Progenitor cell of endocrine pancreas (in vitro differentiated cells): ENCODE measurements around the gene DDX6. TPM values are rescaled to one million over a fixed set of nuclear protein-coding genes. Genes with fewer than 3 reads are reported as not detected.
"Not testable (repeated sequence)": the region's sequence is repeated elsewhere in the genome, so short reads cannot be mapped to it uniquely, and the experiment has no call there.

Experiments
- DNase-seq: peaks from one replicate; pipeline ENCODE4 v3.0.0; 2021; ENCODE audit warnings: low spot score; ENCODE audit not compliant: unreplicated experiment
- H3K27ac Mint-ChIP-seq: 2 replicates; pipeline ENCODE4 v1.8.0; 2021; ENCODE audit warnings: mild to moderate bottlenecking, moderate library complexity, mixed read lengths
- H3K27me3 Mint-ChIP-seq: 2 replicates; pipeline ENCODE4 v1.8.0; 2021; ENCODE audit warnings: mixed read lengths
- H3K36me3 Mint-ChIP-seq: 2 replicates; pipeline ENCODE4 v1.8.0; 2022; ENCODE audit warnings: mixed read lengths; ENCODE audit not compliant: insufficient read depth
- H3K4me1 Mint-ChIP-seq: 2 replicates; pipeline ENCODE4 v1.8.0; 2021; ENCODE audit warnings: low read depth, mixed read lengths
- H3K4me3 Mint-ChIP-seq: 2 replicates; pipeline ENCODE4 v1.8.0; 2021; ENCODE audit warnings: low read depth, mild to moderate bottlenecking, moderate library complexity, mixed read lengths
- H3K9me3 Mint-ChIP-seq: 2 replicates; pipeline ENCODE4 v1.8.0; 2021; ENCODE audit warnings: low read depth, mixed read lengths
- CTCF ChIP-seq: fragments of 200-600 bp; sonication (generic); IDR thresholded peaks from one replicate; pipeline ENCODE4 v1.5.0; 2021; ENCODE audit warnings: antibody characterized with exemption, mild to moderate bottlenecking; ENCODE audit not compliant: unreplicated experiment
- total RNA-seq: library from RNA; stranded (reverse); gene quantifications from 2 replicates; pipeline ENCODE4 v1.2.1, GENCODE V29; 2021

DDX6 gene
- total RNA-seq, 1 donor from 2014 or later, result 188 TPM

GRCh38 chr11:118820412-118821357, 29.7 kb upstream of the DDX6 start:
- Mint-ChIP-seq H3K27ac (peak overlapping the region; percentile 29), H3K27me3 (no peaks in the 10 kb centered on the region), H3K4me3 (no peak overlapping the region), H3K9me3 (no peaks in the 10 kb centered on the region), H3K36me3 (no peaks in the 10 kb centered on the region), H3K4me1 (no peaks in the 10 kb centered on the region)
- no peak for DNase-seq
- TF ChIP-seq CTCF, result no peak

DNA sequence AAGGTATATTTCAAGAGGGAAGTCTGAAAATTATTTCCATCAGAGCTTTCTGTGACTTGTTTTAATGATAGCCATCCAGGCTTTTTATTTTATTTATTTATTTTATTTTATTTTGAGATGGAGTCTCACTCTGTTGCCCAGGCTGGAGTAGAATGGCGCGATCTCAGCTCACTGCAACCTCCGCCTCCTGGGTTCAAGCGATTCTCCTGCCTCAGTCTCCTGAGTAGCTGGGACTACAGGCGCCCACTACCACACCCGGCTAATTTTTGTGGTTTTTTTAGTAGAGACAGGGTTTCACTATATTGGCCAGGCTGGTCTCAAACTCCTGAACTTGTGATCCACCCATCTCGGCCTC, 29.0 kb upstream of the DDX6 start:
- H3K4me3 Mint-ChIP-seq, DNase-seq, H3K36me3 Mint-ChIP-seq, H3K27me3 Mint-ChIP-seq, H3K9me3 Mint-ChIP-seq, H3K4me1 Mint-ChIP-seq: not testable (repeated sequence)
- peak overlapping the region; percentile 29 for H3K27ac Mint-ChIP-seq

GRCh38 chr11:118819334-118820024, 28.5 kb upstream of the DDX6 start:
- no peaks in the 10 kb centered on the region for H3K36me3 Mint-ChIP-seq
- no peak for DNase-seq
- H3K9me3 Mint-ChIP-seq, result no peaks in the 10 kb centered on the region
- TF ChIP-seq CTCF, result no peak
- H3K4me3 Mint-ChIP-seq, result no peak overlapping the region
- no peaks in the 10 kb centered on the region for H3K27me3 Mint-ChIP-seq
- H3K27ac Mint-ChIP-seq, result no peak overlapping the region
- H3K4me1 Mint-ChIP-seq, result no peaks in the 10 kb centered on the region

- Mint-ChIP-seq H3K36me3 (no peaks in the 10 kb centered on the region), H3K4me1 (no peaks in the 10 kb centered on the region), H3K27me3 (no peaks in the 10 kb centered on the region), H3K9me3 (no peaks in the 10 kb centered on the region), H3K27ac (no peak overlapping the region), H3K4me3 (no peak overlapping the region)
- TF ChIP-seq CTCF, result no peak
- DNase-seq, result no peak
Measured at GRCh38 chr11:118818130-118818529, 27.2 kb upstream of the DDX6 start.

DNA sequence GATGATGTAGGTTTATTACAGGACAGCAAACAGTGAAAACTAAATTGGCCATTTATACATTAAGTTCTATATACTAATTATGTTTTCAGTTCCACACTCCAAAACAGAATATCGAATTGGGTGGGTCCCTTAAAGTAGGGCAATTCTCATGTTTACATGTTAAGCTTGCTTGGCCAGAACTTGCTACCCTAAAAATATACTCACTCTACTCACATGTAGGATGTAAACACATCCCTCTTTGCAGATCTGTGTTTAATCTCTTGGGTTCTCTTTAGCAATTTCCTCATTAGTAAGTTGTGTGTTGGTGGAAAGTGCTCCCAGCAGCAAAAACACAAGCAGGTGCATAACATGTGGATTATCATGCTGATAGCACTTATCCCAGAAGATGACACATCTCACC, 22.6 kb upstream of the DDX6 start:
- no peaks in the 10 kb centered on the region for H3K4me1 Mint-ChIP-seq
- no peaks in the 10 kb centered on the region for H3K36me3 Mint-ChIP-seq
- TF ChIP-seq CTCF, result no peak
- H3K9me3 Mint-ChIP-seq, result no peaks in the 10 kb centered on the region
- H3K27me3 Mint-ChIP-seq, result no peaks in the 10 kb centered on the region
- H3K27ac Mint-ChIP-seq, result no peak overlapping the region
- no peak overlapping the region for H3K4me3 Mint-ChIP-seq
- no peak for DNase-seq
